OCI-LY7 (cell line): ENCODE results near the gene WNT2B. TPM values are rescaled to one million over a fixed set of nuclear protein-coding genes. Genes with fewer than 3 reads are reported as not detected.

Source experiments
- BruUV-seq: library from RNA; stranded (reverse); fragments of 400-500 nt; replicated peaks from 2 replicates; lab custom pipeline; 2021; lab: Mats Ljungman, UMichigan
- CTCF ChIA-PET: fragments of 300-600 bp; sonication (Branson Sonifier 250); formaldehyde crosslinking; loops from one replicate; lab custom pipeline; 2022; ENCODE audit warnings: antibody characterized with exemption; ENCODE audit not compliant: unreplicated experiment; lab: Charles Lee
- POLR2A ChIA-PET: fragments of 300-600 bp; sonication (Branson Sonifier 250); formaldehyde crosslinking; loops from one replicate; lab custom pipeline; 2022; ENCODE audit warnings: antibody characterized with exemption; lab: Charles Lee
- DNase-seq: peaks from one replicate; pipeline ENCODE4 v3.0.0-alpha.2; 2015; ENCODE audit warnings: low spot score
- H2AFZ ChIP-seq: fragments of 200-600 bp; sonication (generic), shearing (Covaris generic); 2 replicates; pipeline ENCODE4 v1.6.1; 2014; ENCODE audit warnings: mild to moderate bottlenecking, antibody characterized with exemption, low read length, moderate library complexity
- H3K27ac ChIP-seq: fragments of 200-600 bp; sonication (generic); 2 replicates; pipeline ENCODE4 v1.5.1; 2014; ENCODE audit warnings: mixed run types, low read depth, mild to moderate bottlenecking, moderate library complexity, low read length, inconsistent platforms; ENCODE audit not compliant: poor library complexity, severe bottlenecking
- H3K36me3 ChIP-seq: fragments of 200-600 bp; sonication (generic); 2 replicates; pipeline ENCODE4 v1.6.1; 2014; ENCODE audit warnings: mild to moderate bottlenecking, antibody characterized with exemption, low read length, moderate library complexity, mixed read lengths; ENCODE audit not compliant: insufficient read depth
- H3K4me1 ChIP-seq: fragments of 200-600 bp; sonication (generic); 2 replicates; pipeline ENCODE4 v1.5.1; 2014; ENCODE audit warnings: mild to moderate bottlenecking, low read length; ENCODE audit not compliant: insufficient read depth, poor library complexity, severe bottlenecking
- H3K4me2 ChIP-seq: fragments of 200-600 bp; sonication (generic); 2 replicates; pipeline ENCODE4 v1.6.1; 2014; ENCODE audit warnings: mild to moderate bottlenecking, low read length
- H3K4me3 ChIP-seq: fragments of 200-600 bp; sonication (generic); 2 replicates; pipeline ENCODE4 v1.5.1; 2014; ENCODE audit warnings: mild to moderate bottlenecking, low read depth, low read length; ENCODE audit not compliant: poor library complexity, severe bottlenecking
- H3K79me2 ChIP-seq: fragments of 200-600 bp; sonication (generic); 2 replicates; pipeline ENCODE4 v1.6.1; 2016; ENCODE audit warnings: low read depth, mild to moderate bottlenecking, low read length, moderate library complexity, mixed read lengths; ENCODE audit not compliant: insufficient read depth
- H3K9me2 ChIP-seq: fragments of 200-600 bp; sonication (generic); 2 replicates; pipeline ENCODE4 v1.6.1; 2016; ENCODE audit warnings: mild to moderate bottlenecking, low read length, mixed read lengths; ENCODE audit not compliant: insufficient read depth
- H3K9me3 ChIP-seq: fragments of 200-600 bp; sonication (generic); 2 replicates; pipeline ENCODE4 v1.6.1; 2014; ENCODE audit warnings: mild to moderate bottlenecking, mixed run types, low read length, mixed read lengths
- H4K20me1 ChIP-seq: fragments of 200-600 bp; sonication (generic); 2 replicates; pipeline ENCODE4 v1.6.1; 2014; ENCODE audit warnings: mild to moderate bottlenecking, antibody characterized with exemption, low read length, moderate library complexity, mixed read lengths; ENCODE audit not compliant: insufficient read depth
- CTCF ChIP-seq: fragments of 200-600 bp; sonication (generic); conservative IDR thresholded peaks from 2 replicates; pipeline ENCODE4 v1.5.1; 2014; ENCODE audit warnings: mild to moderate bottlenecking, antibody characterized with exemption, low read length, moderate library complexity, mixed read lengths
- EZH2phosphoT487 ChIP-seq: fragments of 200-600 bp; sonication (generic); IDR thresholded peaks from 2 replicates; pipeline ENCODE4 v1.6.1; 2018; ENCODE audit warnings: low read depth, borderline replicate concordance, mild to moderate bottlenecking, mixed run types, antibody characterized with exemption, low read length, moderate library complexity, mixed read lengths
- intact Hi-C: fragments of 100-400 bp; cut with micrococcal nuclease; formaldehyde crosslinking; loops from one replicate; pipeline ENCODE4 v1.10.0; 2022; ENCODE audit not compliant: unreplicated experiment
- total RNA-seq, 2 experiments: library from RNA; depleted of rRNA in 1 of 2; stranded (reverse); fragments of >200 nt in 1 of 2; shearing (Covaris generic) in 1 of 2; gene quantifications; 2 replicates each; pipeline ENCODE4 v1.2.3, GENCODE V29; 2014 to 2022

The WNT2B gene
- total RNA-seq, 2 experiments from 2014 or later = 0.32 to 0.91 TPM

GRCh38 chr1:112529301-112529700 is 20.5 kb downstream of the WNT2B start:
- Histone ChIP-seq H2AFZ (no peak overlapping the region), H3K4me3 (no peak overlapping the region), H3K79me2 (no peaks in the 10 kb centered on the region), H3K36me3 (no peaks in the 10 kb centered on the region), H3K27ac (no peak overlapping the region), H3K9me3 (no peaks in the 10 kb centered on the region), H3K4me1 (no peaks in the 10 kb centered on the region), H3K4me2 (no peak overlapping the region), H3K9me2 (no peaks in the 10 kb centered on the region), H4K20me1 (no peaks in the 10 kb centered on the region)
- ChIA-PET CTCF (no interaction called here), POLR2A (interaction anchor here (0.5 to 1.0 kb wide), 5 partner anchors 9 to 808 kb away, joined by 3 to 13 read pairs (median 3); no protein-coding TSS in a partner anchor)
- no TSS peak for BruUV-seq
- DNase-seq = no peak
- intact Hi-C loops = no loop called here
- TF ChIP-seq CTCF (no peak), EZH2phosphoT487 (no peak)

GRCh38 chr1:112530832-112531231 is 22.1 kb downstream of the WNT2B start:
- Histone ChIP-seq H3K4me1 (no peaks in the 10 kb centered on the region), H3K79me2 (no peaks in the 10 kb centered on the region), H3K27ac (no peak overlapping the region), H3K9me2 (no peaks in the 10 kb centered on the region), H3K4me3 (no peak overlapping the region), H3K36me3 (no peaks in the 10 kb centered on the region), H3K9me3 (no peaks in the 10 kb centered on the region), H2AFZ (no peak overlapping the region), H4K20me1 (no peaks in the 10 kb centered on the region), H3K4me2 (no peak overlapping the region)
- no peak for TF ChIP-seq CTCF
- TF ChIP-seq EZH2phosphoT487 = no peak
- intact Hi-C loops = no loop called here
- CTCF ChIA-PET = no interaction called here
- BruUV-seq = no TSS peak
- POLR2A ChIA-PET = interaction anchor here (0.6 to 1.2 kb wide), 6 partner anchors 9 to 137 kb away, joined by 3 to 6 read pairs (median 3); no protein-coding TSS in a partner anchor
- DNase-seq = no peak

- H3K27ac ChIP-seq = no peak overlapping the region
- no peak overlapping the region for H2AFZ ChIP-seq
- no peak overlapping the region for H3K4me2 ChIP-seq
- intact Hi-C loops = no loop called here
- H3K4me1 ChIP-seq = no peaks in the 10 kb centered on the region
- no peaks in the 10 kb centered on the region for H3K79me2 ChIP-seq
- H3K36me3 ChIP-seq = no peaks in the 10 kb centered on the region
- no TSS peak for BruUV-seq
- no peak overlapping the region for H3K4me3 ChIP-seq
- POLR2A ChIA-PET = interaction anchor here (0.6 kb wide), 1 partner anchor 486 kb away, joined by 5 read pairs; no protein-coding TSS in a partner anchor
- DNase-seq = no peak
- no peaks in the 10 kb centered on the region for H4K20me1 ChIP-seq
- TF ChIP-seq CTCF (no peak), EZH2phosphoT487 (no peak)
- no peaks in the 10 kb centered on the region for H3K9me2 ChIP-seq
- CTCF ChIA-PET = no interaction called here
- H3K9me3 ChIP-seq = no peaks in the 10 kb centered on the region
Measured at GRCh38 chr1:112532064-112532463, 23.3 kb downstream of the WNT2B start.
